GM12892 (cell line): ENCODE measurements around the gene PSMG4.

Experiments
- DNase-seq: peaks from one replicate; pipeline ENCODE4 v3.0.0; 2011; ENCODE audit not compliant: insufficient read length
- FAIRE-seq: peaks from 2 replicates; lab custom pipeline; 2011; peaks lifted over from hg19 to GRCh38; lab: Jason Lieb, UNC
- POLR2A ChIP-seq: IDR thresholded peaks from 2 replicates; pipeline ENCODE4 v1.6.1; 2011; ENCODE audit warnings: low read depth, low read length, control low read depth
- POLR2AphosphoS5 ChIP-seq: IDR thresholded peaks from 2 replicates; pipeline ENCODE4 v1.6.1; 2011; ENCODE audit warnings: low read depth, low read length, control low read depth
- TAF1 ChIP-seq: IDR thresholded peaks from 2 replicates; pipeline ENCODE4 v1.6.1; 2011; ENCODE audit warnings: low read depth, mild to moderate bottlenecking, control low read depth, low read length, borderline replicate concordance

Gene PSMG4

GRCh38 chr6:3297006-3297405 lies 38.3 kb downstream of the PSMG4 start:
- DNase-seq (no peak), FAIRE-seq (no peak)
- TF ChIP-seq POLR2A: no peak
- TF ChIP-seq TAF1: no peak
- TF ChIP-seq POLR2AphosphoS5: no peak

- DNase-seq (no peak), FAIRE-seq (no peak)
- TF ChIP-seq POLR2AphosphoS5: no peak
- TF ChIP-seq POLR2A: no peak
- no peak for TF ChIP-seq TAF1
Measured at GRCh38 chr6:3297909-3298308, 39.2 kb downstream of the PSMG4 start.

GRCh38 chr6:3299221-3299620 lies 40.5 kb downstream of the PSMG4 start:
- TF ChIP-seq POLR2AphosphoS5 (no peak), TAF1 (no peak), POLR2A (no peak)
- DNase-seq: no peak
- no peak for FAIRE-seq

- no peak for FAIRE-seq
Measured at GRCh38 chr6:3301506-3301905, 42.8 kb downstream of the PSMG4 start.

GRCh38 chr6:3303795-3304411 lies 45.2 kb downstream of the PSMG4 start:
- FAIRE-seq (no peak), DNase-seq (no peak)
- TF ChIP-seq TAF1: no peak
- no peak for TF ChIP-seq POLR2AphosphoS5
- no peak for TF ChIP-seq POLR2A

More at GRCh38 chr6:3301506-3301905, 42.8 kb downstream of the PSMG4 start:
- TF ChIP-seq POLR2AphosphoS5 (no peak), TAF1 (no peak), POLR2A (no peak)
- no peak for DNase-seq

GRCh38 chr6:3304500-3305215 lies 45.9 kb downstream of the PSMG4 start:
- TF ChIP-seq POLR2A: no peak
- no peak for TF ChIP-seq POLR2AphosphoS5
- no peak for TF ChIP-seq TAF1
- FAIRE-seq: no peak
- no peak for DNase-seq

GRCh38 chr6:3305216-3305565 lies 46.4 kb downstream of the PSMG4 start:
- FAIRE-seq (no peak), DNase-seq (no peak)
- TF ChIP-seq POLR2AphosphoS5: no peak
- no peak for TF ChIP-seq POLR2A
- TF ChIP-seq TAF1: no peak

- TF ChIP-seq TAF1 (no peak), POLR2AphosphoS5 (no peak), POLR2A (no peak)
- FAIRE-seq (no peak), DNase-seq (no peak)
Measured at GRCh38 chr6:3305831-3306230, 47.1 kb downstream of the PSMG4 start.

- FAIRE-seq: no peak
- TF ChIP-seq POLR2AphosphoS5 (no peak), POLR2A (no peak), TAF1 (no peak)
- DNase-seq: no peak
Measured at GRCh38 chr6:3306848-3307247, 48.1 kb downstream of the PSMG4 start.

GRCh38 chr6:3307436-3307835 lies 48.7 kb downstream of the PSMG4 start:
- no peak for DNase-seq
- TF ChIP-seq POLR2A (no peak), TAF1 (no peak), POLR2AphosphoS5 (no peak)
- FAIRE-seq: no peak

- no peak for FAIRE-seq
- no peak for TF ChIP-seq POLR2AphosphoS5
- TF ChIP-seq TAF1: no peak
- no peak for TF ChIP-seq POLR2A
- no peak for DNase-seq
Measured at GRCh38 chr6:3308106-3308505, 49.4 kb downstream of the PSMG4 start.

GRCh38 chr6:3309391-3310050 lies 50.8 kb downstream of the PSMG4 start:
- TF ChIP-seq TAF1: no peak
- no peak for TF ChIP-seq POLR2A
- TF ChIP-seq POLR2AphosphoS5: no peak
- FAIRE-seq (no peak), DNase-seq (no peak)
